ENCODE data around the gene EYA2. TPM values are rescaled to one million over a fixed set of nuclear protein-coding genes. Genes with fewer than 3 reads are reported as not detected.
"Not testable (repeated sequence)": the region's sequence is repeated elsewhere in the genome, so short reads cannot be mapped to it uniquely, and the experiment has no call there.

Gene EYA2
- total RNA-seq, 1 donor from 2014 or later, result 0.62 TPM

DNA sequence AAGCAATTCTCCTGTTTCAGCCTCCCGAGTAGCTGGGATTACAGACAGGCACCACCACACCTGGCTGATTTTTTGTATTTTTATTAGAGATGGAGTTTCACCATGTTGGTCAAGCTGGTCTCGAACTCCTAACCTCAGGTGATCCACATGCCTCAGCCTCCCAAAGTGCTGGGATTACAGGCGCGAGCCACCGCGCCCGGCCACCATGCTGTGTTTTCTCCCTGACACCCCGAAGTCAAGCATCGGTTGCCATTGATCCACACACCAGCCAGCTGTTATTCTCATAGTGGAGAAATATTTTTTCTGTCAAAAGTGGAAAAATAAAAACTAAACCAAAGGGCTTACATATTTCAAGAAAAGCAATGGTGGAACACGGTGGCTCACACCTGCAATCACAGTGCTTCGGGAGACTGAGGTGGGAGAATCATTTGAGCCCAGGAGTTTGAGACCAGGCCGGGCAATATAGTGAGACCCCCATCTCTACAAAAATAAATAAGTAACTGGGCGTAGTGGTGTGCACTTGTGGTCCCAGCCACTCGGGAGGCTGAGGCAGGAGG lies 304.4 kb downstream of the EYA2 start:
- ChIA-PET POLR2A (no interaction called here), CTCF (interaction anchor here (0.6 to 3.3 kb wide), 3 partner anchors 73 to 422 kb away, joined by 3 to 16 read pairs (median 4); no protein-coding TSS in a partner anchor)
- no peaks in the 10 kb centered on the region for H3K9me3 Mint-ChIP-seq
- no peak overlapping the region for H3K4me3 Mint-ChIP-seq
- H3K4me1 Mint-ChIP-seq, result peaks cover 7% of the 10 kb centered on the region
- ATAC-seq (ENCODE audit: low read depth), result no peak
- H3K36me3 Mint-ChIP-seq (ENCODE audit: low read depth), result no peaks in the 10 kb centered on the region
- no peak overlapping the region for H3K27ac Mint-ChIP-seq
- DNase-seq, result no peak
- TF ChIP-seq, protein P1, sequence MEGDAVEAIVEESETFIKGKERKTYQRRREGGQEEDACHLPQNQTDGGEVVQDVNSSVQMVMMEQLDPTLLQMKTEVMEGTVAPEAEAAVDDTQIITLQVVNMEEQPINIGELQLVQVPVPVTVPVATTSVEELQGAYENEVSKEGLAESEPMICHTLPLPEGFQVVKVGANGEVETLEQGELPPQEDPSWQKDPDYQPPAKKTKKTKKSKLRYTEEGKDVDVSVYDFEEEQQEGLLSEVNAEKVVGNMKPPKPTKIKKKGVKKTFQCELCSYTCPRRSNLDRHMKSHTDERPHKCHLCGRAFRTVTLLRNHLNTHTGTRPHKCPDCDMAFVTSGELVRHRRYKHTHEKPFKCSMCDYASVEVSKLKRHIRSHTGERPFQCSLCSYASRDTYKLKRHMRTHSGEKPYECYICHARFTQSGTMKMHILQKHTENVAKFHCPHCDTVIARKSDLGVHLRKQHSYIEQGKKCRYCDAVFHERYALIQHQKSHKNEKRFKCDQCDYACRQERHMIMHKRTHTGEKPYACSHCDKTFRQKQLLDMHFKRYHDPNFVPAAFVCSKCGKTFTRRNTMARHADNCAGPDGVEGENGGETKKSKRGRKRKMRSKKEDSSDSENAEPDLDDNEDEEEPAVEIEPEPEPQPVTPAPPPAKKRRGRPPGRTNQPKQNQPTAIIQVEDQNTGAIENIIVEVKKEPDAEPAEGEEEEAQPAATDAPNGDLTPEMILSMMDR (IDR thresholded peaks at IDR 0.05), result no peak
- intact Hi-C loops (cut with micrococcal nuclease), result no loop called here
- H3K27me3 Mint-ChIP-seq, result no peaks in the 10 kb centered on the region

DNA sequence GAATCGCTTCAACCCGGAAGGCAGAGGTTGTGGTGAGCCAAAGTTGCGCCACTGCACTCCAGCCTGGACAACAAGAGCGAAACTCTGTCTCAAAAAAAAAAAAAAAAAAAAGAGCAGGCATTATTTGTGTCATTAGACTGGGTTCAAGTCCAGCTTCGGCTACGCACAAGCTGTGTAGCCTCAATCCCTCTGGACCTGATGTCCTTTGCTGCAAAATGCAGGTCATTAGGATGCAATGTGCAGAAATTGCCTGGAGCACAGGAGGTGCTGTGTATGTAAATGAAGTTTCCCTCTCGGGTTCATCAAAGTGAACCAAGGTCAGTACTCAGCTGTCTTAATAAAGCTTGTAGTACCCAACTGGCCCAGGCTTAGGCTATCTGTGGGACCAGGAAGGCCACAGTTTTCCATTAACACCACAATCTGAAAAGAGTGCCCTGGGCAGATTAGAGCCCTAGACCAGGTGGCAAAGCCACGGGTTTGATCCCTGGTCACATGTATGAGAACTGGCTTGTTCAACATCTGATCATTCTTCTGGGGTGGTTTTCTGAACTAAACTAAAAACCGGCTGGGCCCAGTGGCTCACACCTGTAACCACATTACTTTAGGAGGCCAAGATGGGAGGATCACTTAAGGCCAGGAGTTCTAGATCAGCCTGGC lies 306.6 kb downstream of the EYA2 start:
- no peak overlapping the region for H3K4me3 Mint-ChIP-seq
- H3K27me3 Mint-ChIP-seq, result no peaks in the 10 kb centered on the region
- peaks cover 12% of the 10 kb centered on the region for H3K4me1 Mint-ChIP-seq
- intact Hi-C loops (cut with micrococcal nuclease), result no loop called here
- no peaks in the 10 kb centered on the region for H3K9me3 Mint-ChIP-seq
- H3K27ac Mint-ChIP-seq, result no peak overlapping the region
- TF ChIP-seq, protein P1 (IDR thresholded peaks at IDR 0.05), result no peak
- CTCF ChIA-PET, result interaction anchor here (1.0 kb wide), 1 partner anchor 183 kb away, joined by 5 read pairs; no protein-coding TSS in a partner anchor
- no peaks in the 10 kb centered on the region for H3K36me3 Mint-ChIP-seq (ENCODE audit: low read depth)
- DNase-seq (no peak), ATAC-seq (ENCODE audit: low read depth) (no peak)
- POLR2A ChIA-PET, result no interaction called here

DNA sequence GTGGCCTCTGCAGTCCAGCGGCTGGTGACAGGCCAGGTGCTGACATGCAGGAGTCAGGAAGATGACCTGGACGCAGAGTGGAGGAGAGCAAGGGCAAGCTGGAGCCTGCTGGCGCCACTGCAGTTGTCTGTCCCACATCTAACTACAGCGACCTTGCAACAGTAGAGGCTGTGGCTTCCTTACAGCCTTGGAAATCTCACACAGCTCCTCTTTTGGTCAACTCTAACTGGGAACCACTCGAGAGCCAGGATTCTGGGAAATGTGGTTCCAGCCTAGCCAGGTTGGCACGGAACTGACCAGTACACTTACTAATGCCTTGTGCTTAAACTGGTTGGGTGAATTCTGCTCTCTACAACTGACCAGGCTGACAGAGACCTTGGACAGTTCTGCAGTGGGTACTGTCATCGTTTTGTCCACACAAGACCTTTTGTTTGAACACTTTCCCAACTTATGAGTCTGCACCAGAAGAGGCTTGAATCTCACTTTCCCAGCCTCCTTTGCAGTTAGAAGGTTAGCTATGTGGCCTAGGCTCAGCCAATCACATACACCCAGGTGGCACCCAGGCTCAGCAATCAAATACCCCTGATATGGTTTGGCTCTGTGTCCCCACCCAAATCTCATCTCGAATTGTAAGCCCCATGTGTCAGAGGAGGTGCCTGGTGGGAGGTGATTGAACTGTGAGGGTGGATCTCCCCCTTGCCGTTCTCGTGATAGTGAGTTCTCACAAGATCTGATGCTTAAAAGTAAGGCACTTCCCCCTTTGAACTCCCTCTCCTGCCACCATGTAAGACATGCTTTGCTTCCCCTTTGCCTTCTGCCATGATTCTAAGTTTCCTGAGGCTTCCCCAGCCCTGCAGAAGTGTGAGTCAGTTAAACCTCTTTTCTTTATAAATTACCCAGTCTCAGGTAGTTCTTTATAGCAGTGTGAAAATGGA lies 308.4 kb downstream of the EYA2 start:
- H3K4me1 Mint-ChIP-seq, result peaks cover 6% of the 10 kb centered on the region
- ATAC-seq (ENCODE audit: low read depth) (no peak), DNase-seq (no peak)
- H3K9me3 Mint-ChIP-seq, result no peaks in the 10 kb centered on the region
- TF ChIP-seq, protein P1 (IDR thresholded peaks at IDR 0.05), result no peak
- intact Hi-C loops (cut with micrococcal nuclease), result no loop called here
- H3K27me3 Mint-ChIP-seq, result no peaks in the 10 kb centered on the region
- no peak overlapping the region for H3K27ac Mint-ChIP-seq
- CTCF ChIA-PET, result no interaction called here
- H3K36me3 Mint-ChIP-seq (ENCODE audit: low read depth), result peaks cover 5% of the 10 kb centered on the region
- no peak overlapping the region for H3K4me3 Mint-ChIP-seq
- POLR2A ChIA-PET, result no interaction called here

DNA sequence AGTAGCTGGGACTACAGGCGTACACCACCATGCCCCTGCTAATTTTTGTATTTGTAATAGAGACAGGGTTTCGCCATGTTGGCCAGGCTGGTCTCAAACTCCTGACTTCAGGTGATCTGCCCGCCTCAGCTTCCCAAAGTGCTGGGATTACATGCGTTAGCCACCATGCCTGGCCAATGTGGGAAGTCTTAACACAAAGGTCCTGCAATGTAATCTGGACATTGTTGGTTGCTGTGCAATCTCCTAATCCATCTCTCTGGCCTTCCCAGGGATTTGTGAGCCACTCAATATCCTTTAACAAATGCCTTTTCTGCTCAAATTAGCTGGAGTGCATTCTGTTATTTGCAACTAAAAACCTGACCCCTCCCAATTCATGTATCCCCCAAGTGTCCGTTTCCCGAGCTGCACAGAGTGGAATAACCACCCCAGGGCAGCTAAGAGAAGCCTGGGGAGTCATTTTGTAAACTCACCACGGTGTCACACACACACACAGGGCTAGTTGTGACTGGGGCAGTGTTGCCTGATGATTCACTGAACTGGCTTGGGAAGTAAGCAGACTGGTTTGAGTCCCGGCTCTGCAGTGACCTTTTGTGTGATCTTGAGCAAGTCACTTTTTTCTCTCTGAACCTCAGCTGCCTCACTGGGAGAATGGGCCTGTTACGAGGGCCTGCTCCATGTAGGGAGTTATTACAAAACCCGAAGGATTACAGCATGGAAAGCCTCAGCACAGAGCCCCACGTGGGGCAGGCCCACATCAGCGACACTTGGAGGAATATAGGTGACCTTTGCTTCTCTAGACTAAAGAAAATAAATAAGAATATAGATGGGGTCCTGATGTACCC lies 309.6 kb downstream of the EYA2 start:
- Mint-ChIP-seq H3K36me3 (ENCODE audit: low read depth) (peaks cover 17% of the 10 kb centered on the region), H3K9me3 (no peaks in the 10 kb centered on the region), H3K4me1 (peaks cover 6% of the 10 kb centered on the region), H3K27me3 (no peaks in the 10 kb centered on the region), H3K27ac (no peak overlapping the region), H3K4me3 (no peak overlapping the region)
- CTCF ChIA-PET, result interaction anchor here (1.6 kb wide), 1 partner anchor 8 kb away, joined by 5 read pairs; no protein-coding TSS in a partner anchor
- intact Hi-C loops (cut with micrococcal nuclease), result no loop called here
- DNase-seq, result no peak
- POLR2A ChIA-PET, result no interaction called here
- TF ChIP-seq, protein P1 (IDR thresholded peaks at IDR 0.05), result no peak
- ATAC-seq (ENCODE audit: low read depth), result no peak

DNA sequence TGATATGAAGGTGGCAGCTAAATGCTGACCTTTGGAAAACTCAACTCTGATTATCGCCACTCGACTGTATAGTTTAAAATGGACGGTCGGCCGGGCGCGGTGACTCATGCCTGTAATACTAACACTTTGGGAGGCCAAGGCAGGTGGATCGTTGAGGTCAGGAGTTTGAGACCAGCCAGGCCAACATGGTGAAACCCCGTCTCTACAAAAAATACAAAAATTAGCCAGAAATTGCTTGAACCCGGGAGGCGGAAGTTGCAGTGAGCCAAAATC lies 310.1 kb downstream of the EYA2 start:
- H3K4me1 Mint-ChIP-seq; intact Hi-C loops (cut with micrococcal nuclease); H3K4me3 Mint-ChIP-seq; POLR2A ChIA-PET; H3K27ac Mint-ChIP-seq; DNase-seq; ATAC-seq (ENCODE audit: low read depth); H3K27me3 Mint-ChIP-seq; H3K9me3 Mint-ChIP-seq: not testable (repeated sequence)
- CTCF ChIA-PET, result interaction anchor here (1.6 kb wide), 1 partner anchor 9 kb away, joined by 5 read pairs; no protein-coding TSS in a partner anchor
- peaks cover 23% of the 10 kb centered on the region for H3K36me3 Mint-ChIP-seq (ENCODE audit: low read depth)
